GM10847 (cell line): ENCODE results near the gene PTPN20.

Source experiments
- POLR2A ChIP-seq: IDR thresholded peaks from 2 replicates; pipeline ENCODE4 v1.6.1; 2011; ENCODE audit not compliant: insufficient read length; ENCODE audit errors: extremely low read depth

Gene PTPN20

DNA sequence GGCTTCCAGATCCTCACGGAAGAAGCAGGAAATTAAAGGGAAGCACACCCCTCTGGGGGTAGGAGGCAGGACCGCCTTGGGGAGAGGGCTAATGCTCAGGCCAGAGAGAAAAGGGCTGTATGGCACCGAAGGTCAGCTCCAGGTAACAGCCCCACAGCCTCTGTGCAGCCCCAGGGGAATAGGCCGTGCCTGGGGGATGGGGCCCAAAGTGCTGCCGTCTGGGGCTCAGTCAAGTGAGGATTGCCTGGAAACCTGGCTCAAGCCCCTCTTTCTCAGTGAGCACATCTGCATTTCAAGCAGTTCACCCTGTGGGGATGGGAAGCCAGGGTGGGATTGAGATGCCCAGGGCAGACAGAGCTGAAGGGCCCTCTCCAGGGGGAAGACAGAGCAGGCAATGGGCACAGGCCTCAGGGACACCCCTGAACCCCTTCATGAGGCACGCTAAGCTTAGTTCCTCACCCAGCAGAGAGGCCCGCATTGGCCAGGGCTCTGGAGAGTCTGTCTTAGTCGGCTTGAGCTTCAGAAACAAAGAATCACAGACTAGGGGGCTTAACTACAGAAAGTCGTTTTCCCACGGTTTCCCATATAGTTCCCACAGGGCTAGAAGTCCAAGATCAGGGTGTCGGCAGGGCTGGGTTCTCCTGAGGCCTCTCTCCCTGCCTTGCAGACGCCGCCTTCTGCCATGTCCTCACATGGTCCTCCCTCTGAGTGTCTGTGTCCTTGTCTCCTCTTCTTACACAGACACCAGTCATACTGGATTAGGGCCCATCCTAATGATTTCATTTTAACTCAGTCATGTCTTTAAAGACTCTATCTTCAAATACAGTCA is 118.2 kb downstream of the PTPN20 start:
- TF ChIP-seq POLR2A = no peak

DNA sequence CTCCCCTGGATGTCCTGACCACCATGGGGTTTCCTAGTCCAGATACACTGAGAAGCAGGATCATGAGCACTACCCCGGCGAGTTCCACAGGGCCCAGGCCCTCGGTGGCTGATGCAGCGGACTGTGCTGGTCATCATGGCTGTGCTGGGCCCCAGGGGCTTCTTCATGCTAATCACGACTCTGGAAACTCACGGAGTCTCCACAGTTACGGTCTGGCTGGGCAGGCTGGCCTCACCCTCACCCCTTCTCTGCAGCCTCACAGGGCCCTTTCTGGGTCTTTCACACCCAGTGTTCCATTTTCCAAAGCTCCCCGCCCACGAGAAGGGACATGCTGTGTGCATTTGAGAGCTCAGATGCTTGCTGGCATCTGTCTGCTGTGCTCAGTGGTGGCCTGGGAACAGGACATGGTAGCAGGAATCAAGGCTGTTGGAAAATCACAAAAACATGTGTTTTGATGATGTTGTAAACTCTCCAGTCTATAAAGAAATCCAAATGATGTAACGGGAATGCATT is 119.0 kb downstream of the PTPN20 start:
- TF ChIP-seq POLR2A = no peak

DNA sequence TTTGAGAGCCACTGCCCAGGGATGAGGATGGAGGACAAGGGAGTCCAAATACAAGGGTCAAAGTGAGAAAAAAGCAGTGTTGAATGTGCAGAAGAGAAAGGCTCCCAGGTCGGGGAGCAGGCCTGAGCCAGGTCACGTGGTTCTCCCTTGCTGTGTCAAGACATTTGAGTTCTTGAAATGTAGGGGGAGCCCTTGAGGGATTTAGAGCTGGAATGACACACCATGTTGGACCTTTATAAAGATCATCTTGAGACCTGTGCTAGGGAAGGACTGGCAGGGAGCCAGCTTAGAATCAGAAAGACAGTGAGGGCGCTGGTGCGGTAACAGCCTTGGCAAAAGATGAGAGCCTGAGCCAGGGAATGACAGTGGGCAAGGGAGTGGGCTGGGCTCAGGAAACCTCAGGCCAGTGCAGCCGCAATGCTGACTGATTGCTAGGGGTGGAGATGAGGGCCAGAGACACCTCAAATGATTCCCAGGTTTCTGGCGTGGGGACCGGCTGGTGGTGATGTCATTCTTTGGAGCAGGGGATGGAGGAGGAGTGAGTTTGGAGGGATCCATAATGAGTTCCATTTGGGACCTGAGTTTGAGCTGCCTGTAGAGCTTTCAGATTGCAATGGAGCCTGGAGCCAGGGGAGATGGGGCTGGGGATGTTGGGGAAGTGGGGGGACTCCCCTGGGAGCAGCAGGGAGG is 120.1 kb downstream of the PTPN20 start:
- TF ChIP-seq POLR2A = no peak

DNA sequence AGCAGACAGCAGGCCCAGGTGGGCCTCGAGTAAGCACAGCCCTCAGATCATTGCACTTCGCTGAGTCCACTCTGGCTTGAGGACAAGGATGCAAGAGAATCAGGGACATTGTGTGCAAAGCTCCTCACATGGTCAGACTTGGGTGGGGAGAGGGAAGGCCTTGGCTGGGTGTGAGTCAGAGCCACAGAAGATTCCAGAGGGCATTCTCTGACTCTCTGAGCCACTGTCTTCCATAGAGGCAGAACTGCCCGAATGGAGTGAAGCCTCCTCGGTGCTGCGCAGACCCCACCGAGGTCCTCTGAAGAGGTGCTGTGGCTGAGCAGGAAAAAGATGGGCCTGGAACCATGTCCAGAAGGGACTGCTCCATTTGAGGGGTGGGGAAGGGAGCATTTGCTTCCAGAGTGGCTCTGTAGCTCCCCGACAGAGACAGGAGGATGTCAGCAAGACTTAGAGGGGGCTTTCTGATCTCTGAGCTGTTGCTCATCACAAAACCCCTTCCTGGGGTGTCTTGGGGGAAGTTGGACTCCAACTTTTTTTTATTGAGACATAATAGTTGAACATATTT is 120.8 kb downstream of the PTPN20 start:
- TF ChIP-seq POLR2A = no peak

DNA sequence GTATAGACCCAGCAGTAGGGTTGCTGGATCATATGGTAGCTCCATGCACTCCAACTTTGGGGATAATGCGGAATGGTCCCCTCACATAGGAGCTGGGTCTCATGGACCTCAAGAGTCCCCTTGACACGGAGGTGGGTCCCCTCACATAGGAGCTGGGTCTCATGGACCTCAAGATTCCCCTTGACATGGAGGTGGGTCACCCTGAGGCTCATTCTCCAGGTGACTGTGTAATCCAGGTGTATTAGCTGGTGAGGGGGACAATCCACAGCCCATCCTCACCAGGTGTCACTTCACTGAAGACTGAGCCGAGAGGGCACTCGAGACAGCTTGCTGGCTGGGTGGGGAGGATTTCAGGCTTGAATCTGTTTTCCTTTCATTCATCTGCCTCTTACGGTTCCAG is 121.9 kb downstream of the PTPN20 start:
- no peak for TF ChIP-seq POLR2A

DNA sequence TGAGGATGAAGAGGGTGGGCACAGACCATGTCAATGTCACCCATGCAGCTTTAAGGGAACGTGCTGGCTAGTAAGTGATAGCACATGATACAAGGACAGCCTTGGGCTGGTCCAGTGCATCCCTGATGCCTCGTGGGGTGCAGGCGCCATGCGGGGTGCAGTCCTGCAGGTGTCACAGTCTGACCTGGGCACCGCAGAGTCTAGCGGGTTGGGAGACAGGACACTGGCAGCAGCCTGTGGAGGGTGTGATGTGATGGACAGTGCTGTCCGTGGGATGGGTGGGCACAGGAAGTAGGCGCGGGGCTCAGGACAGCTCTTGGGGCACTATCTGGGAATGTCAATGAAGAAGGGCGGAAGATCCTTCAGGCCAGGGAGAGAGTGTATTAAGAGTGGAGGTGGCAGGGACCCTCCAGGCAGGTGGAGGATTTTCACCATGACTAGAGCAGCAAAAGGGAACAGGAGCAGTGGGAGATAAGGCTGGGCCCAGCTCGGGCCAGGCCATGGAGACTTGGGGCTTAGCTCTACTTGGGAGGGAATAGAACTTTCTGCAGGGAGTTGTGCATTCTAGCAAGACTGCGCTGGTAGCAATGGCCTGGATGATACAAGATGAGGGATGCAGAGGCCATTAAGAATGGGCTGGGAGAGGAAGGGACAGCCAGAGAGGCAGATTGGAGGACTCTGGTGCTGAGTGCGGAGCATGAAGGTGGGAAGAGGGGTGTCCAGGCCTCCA is 122.5 kb downstream of the PTPN20 start:
- TF ChIP-seq POLR2A = no peak

DNA sequence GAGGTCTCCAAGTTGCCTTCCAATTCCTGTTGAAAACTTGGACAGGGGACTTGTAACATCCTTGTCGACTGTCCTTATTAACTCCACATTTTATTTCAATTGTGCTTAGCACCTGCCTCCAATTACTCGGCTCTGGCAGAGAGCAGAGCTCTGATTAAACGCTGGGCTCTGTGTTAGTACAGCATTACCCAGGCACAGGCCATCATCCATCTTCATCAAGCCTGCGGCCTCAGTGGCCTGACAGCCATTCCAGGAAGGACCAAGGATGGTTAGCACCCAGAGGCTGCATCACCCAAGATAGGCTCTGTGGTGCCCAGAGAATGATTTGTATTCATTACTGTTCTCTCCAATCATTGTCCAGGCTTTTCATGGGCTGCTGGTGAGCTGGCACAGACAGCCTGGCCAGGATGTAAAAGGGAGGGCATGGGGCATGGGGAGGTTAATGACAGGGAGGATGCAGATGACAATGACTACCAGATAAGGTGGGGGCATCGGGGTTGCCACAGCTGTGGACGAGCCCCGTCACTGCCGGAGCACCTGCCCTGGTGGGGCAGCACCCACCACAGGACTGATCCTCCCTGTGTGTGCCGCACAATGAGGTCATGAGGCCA is 123.3 kb downstream of the PTPN20 start:
- no peak for TF ChIP-seq POLR2A

DNA sequence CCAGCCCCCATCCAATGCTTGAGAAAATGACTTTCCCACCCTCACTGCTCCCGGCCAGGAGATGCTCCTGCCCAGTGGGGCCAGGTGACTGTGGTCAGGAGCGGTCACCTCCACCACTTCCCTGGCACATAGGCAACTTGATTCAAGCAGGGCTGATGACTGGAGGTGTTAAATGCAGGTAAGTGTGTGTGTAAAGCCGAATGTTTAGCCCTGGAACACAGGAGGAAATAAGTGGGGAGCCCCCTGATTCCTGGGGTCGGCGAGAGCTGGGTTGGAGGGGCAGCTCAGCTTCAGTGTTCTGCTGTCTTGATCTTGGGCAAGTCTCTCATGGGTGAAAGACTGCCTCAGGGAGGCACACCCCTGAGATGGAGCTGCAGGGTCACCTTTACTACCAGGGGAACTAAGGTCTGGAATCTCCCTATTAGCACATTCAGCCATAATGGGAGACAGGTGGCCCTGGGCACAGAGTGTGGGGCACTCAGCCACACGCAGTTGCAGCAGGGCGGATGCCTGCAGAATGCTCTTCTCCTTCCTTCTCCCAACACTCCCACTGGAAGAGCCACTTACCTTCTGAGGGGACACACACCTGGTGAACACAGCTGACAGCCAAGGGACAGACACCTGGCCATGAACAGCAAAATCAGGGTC is 124.1 kb downstream of the PTPN20 start:
- TF ChIP-seq POLR2A = no peak

DNA sequence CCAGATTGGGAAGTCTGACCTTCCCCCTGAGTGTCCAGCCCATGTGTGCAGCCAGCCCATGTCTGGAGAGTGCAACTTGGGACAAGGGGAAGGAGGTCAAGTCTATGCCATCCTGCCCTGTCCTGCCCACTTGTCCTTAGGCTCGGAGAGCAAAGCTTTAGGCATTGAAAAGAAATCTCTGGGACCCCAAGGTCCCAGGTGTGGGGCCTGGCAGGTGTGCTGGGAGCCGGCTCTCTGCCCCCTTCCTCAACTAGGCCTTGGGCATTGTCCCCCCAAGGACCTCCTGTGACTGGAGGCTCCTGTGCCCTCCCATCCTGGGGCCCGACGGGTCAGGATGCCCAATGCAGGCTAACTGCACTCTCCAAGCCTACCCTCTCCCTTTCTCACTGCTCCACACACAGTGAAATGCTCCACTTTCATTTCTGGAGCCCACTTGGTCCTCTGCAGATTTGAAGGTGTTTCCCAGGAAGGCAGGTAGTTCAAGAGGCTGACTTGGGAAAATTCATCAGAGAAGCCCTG is 124.7 kb downstream of the PTPN20 start:
- no peak for TF ChIP-seq POLR2A

DNA sequence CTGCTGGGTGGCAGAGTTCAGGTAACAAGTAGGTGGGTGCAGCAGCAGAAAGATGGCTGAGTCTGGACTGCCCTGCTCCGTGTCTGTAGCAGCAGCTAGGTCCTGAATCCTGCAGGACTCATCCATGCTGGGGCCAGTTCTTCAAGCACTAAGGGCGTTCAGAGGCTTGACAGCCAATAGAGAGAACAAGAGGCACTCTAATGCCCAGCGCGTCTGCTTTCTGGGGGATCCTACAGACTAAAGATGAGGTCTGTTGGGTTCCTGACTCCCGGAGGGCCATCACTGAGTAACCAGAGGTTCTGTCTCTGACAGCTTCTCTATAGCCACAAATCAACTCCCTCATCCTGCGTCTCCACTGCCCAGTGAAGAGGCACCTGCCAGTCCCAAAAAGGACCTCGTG is 125.5 kb downstream of the PTPN20 start:
- TF ChIP-seq POLR2A = no peak

DNA sequence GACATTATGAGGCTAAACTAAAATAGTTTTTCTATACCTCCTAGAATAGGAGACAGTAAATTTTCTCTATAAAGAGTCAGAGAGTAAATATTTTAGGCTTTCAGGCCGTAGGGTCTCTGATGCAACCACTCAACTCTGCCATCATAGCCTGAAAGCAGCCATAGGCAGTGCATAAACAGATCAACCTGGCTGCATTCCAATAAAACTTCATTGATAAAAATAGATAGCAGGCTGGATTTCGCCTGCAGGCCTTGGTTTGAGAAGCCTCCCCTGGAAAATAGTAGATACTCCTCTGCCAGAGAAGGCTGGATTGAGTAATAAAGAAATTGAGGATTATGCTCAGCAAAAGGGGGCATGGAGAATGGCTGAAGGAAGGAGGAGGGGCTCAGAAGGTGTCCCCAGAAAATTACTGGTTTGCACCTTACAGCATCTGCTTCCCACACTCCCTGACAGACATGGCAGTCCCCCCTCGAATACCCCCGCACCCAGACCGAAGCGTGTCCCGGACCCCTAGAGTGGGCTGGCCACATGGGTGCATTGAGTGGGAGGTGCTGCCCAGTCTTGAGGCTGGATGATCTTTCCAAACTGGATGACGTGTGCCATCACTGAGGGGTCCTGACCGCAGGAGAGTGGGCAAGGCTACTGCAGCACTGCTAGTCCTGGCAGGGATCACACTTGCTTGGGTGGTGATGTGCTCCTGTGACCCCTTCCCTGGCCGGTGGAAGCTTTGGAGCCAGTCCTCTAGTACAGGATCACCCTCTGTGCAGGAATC is 126.6 kb downstream of the PTPN20 start:
- no peak for TF ChIP-seq POLR2A

DNA sequence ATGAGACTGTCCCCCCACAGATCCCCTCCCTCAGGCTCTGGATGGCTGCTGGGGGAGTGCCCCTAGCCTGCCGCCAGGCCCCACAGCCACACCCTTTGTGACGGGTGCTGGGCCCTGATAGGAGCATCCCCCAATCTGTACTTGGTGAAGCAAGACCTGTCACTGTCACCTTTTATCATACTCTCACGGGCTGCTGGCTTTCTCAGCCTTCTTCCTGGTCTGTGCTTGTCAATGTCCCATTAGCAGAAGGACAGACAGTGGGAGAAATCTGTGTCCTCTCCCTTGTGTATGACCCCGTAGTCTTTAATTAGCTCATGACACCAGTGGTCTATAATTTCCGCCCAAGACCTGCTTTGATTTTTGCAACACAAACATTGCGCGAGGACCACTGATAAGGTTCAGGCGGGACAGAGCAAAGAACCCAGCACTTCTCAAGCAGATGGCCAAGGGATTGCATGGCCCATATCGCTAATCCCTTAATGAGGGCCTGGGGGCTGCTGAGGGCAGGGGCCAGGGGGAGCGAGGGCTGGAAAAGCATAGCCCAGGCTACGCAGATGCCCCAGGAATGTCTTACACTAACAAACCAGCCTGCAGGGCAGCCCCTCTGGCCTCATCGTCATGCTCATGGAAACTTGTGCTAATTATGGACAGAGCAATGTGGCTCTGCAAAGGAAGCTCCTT is 127.8 kb downstream of the PTPN20 start:
- TF ChIP-seq POLR2A = no peak

DNA sequence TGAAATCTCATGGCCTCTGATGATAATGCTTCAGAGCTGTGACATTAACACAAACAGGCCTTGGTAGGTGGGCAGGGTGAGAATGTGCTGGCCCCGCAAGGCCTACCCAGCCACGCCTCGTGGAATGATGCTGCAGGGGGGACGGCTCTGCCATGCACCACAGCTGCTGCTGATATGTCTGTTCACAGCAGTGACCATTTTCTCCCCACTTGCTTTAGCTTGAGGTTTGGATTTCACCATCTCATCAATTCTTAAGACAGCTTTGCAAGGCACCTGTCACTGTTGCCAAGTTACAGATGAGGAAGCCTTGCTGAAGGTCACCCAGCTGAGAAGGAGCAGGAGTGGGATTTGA is 128.3 kb downstream of the PTPN20 start:
- TF ChIP-seq POLR2A = no peak
